Endothelial cell of umbilical vein (primary cell): Measurements from ENCODE around the gene CHAC2.

ENCODE experiments used
- CTCF ChIP-seq, 2 donors: IDR thresholded peaks; 1 replicate in 1 of 2; 2 replicates in 1 of 2; pipeline ENCODE4 v1.5.1; 2011; ENCODE audit warnings: low read length in 2 of 2, mild to moderate bottlenecking in 2 of 2, moderate library complexity in 2 of 2, control low read depth in 1 of 2, inconsistent platforms in 1 of 2, low read depth in 1 of 2; ENCODE audit not compliant: insufficient read depth in 1 of 2; ENCODE audit errors: extremely low read depth in 1 of 2
- EZH2 ChIP-seq: IDR thresholded peaks from 2 replicates; pipeline ENCODE4 v1.6.1; 2012; ENCODE audit warnings: borderline replicate concordance, low read depth, mild to moderate bottlenecking, moderate library complexity, low read length, inconsistent platforms; ENCODE audit not compliant: severe bottlenecking
- JUN ChIP-seq: IDR thresholded peaks from 2 replicates; pipeline ENCODE4 v1.6.1; 2011; ENCODE audit warnings: borderline replicate concordance, low read depth; ENCODE audit not compliant: insufficient read length, insufficient read depth
- POLR2AphosphoS5 ChIP-seq: IDR thresholded peaks from 2 replicates; pipeline ENCODE4 v1.6.1; 2012; ENCODE audit warnings: low read depth, mild to moderate bottlenecking, control low read depth, low read length, moderate library complexity; ENCODE audit not compliant: insufficient read depth

- no peak for TF ChIP-seq CTCF (IDR thresholded peaks at IDR 0.05; ENCODE audit: extremely low read depth in 1 of 2, insufficient read depth in 1 of 2, low read depth in 1 of 2, low read length in 2 of 2)
- no peak for TF ChIP-seq POLR2AphosphoS5
- TF ChIP-seq EZH2, result no peak
- no peak for TF ChIP-seq JUN
Observed at GRCh38 chr2:53770264-53770663, 2.7 kb downstream of the CHAC2 start.
